ENCODE data around the gene ANKS1B. TPM values are rescaled to one million over a fixed set of nuclear protein-coding genes. Genes with fewer than 3 reads are reported as not detected.

The ANKS1B gene
- total RNA-seq, 1 experiment from 2014 or later, result 9.7 TPM

GRCh38 chr12:98935847-98936246 lies 1048.9 kb downstream of the ANKS1B start:
- ChIA-PET POLR2A (no interaction called here), CTCF (no interaction called here)
- BruUV-seq (replicated peaks), result no TSS peak
- no peak overlapping the region for H3K4me3 ChIP-seq (ENCODE audit: low read depth in 2 of 2, low read length in 2 of 2)
- H3K36me3 ChIP-seq (ENCODE audit: control insufficient read depth, insufficient read depth, low read length), result no peaks in the 10 kb centered on the region
- H3K9me3 ChIP-seq (ENCODE audit: control insufficient read depth, insufficient read depth, low read depth, low read length), result no peaks in the 10 kb centered on the region
- no peaks in the 10 kb centered on the region for H3K4me1 ChIP-seq (ENCODE audit: control insufficient read depth, insufficient read depth, low read length)
- no peaks in the 10 kb centered on the region for H3K27me3 ChIP-seq (ENCODE audit: control insufficient read depth, insufficient read depth, low read length)
- TF ChIP-seq REST (IDR thresholded peaks at IDR 0.05; ENCODE audit: insufficient read depth in 1 of 2, low read depth in 2 of 2, low read length in 1 of 2) (no peak), POLR2AphosphoS5 (IDR thresholded peaks at IDR 0.05; ENCODE audit: low read depth, low read length) (no peak), CTCF (IDR thresholded peaks at IDR 0.05) (no peak), SIN3A (IDR thresholded peaks at IDR 0.05; ENCODE audit: borderline replicate concordance, insufficient read depth, low read depth, low read length) (no peak), TCF7L2 (IDR thresholded peaks at IDR 0.05; ENCODE audit: low read depth, low read length) (no peak)
- ATAC-seq (no peak), DNase-seq (ENCODE audit: low read depth, low spot score) (no peak)
- intact Hi-C loops (cut with micrococcal nuclease; ENCODE audit: unreplicated experiment), result no loop called here
- no peak overlapping the region for H3K27ac ChIP-seq (ENCODE audit: low read length)
- in situ Hi-C loops (cut with HindIII; ENCODE audit: low pct_unique_long_range_greater_than_20kb, low sequenced_read_pairs), result no loop called here

- H3K27me3 ChIP-seq (ENCODE audit: control insufficient read depth, insufficient read depth, low read length), result no peaks in the 10 kb centered on the region
- H3K27ac ChIP-seq (ENCODE audit: low read length), result no peak overlapping the region
- intact Hi-C loops (cut with micrococcal nuclease; ENCODE audit: unreplicated experiment) (no loop called here), in situ Hi-C loops (cut with HindIII; ENCODE audit: low pct_unique_long_range_greater_than_20kb, low sequenced_read_pairs) (no loop called here)
- ATAC-seq (no peak), DNase-seq (ENCODE audit: low read depth, low spot score) (no peak)
- no peaks in the 10 kb centered on the region for H3K9me3 ChIP-seq (ENCODE audit: control insufficient read depth, insufficient read depth, low read depth, low read length)
- no peaks in the 10 kb centered on the region for H3K36me3 ChIP-seq (ENCODE audit: control insufficient read depth, insufficient read depth, low read length)
- BruUV-seq (replicated peaks), result no TSS peak
- TF ChIP-seq SIN3A (IDR thresholded peaks at IDR 0.05; ENCODE audit: borderline replicate concordance, insufficient read depth, low read depth, low read length), result no peak
- TF ChIP-seq POLR2AphosphoS5 (IDR thresholded peaks at IDR 0.05; ENCODE audit: low read depth, low read length), result no peak
- no peak for TF ChIP-seq REST (IDR thresholded peaks at IDR 0.05; ENCODE audit: insufficient read depth in 1 of 2, low read depth in 2 of 2, low read length in 1 of 2)
- TF ChIP-seq CTCF (IDR thresholded peaks at IDR 0.05), result no peak
- no peak for TF ChIP-seq TCF7L2 (IDR thresholded peaks at IDR 0.05; ENCODE audit: low read depth, low read length)
- ChIA-PET POLR2A (no interaction called here), CTCF (no interaction called here)
- no peaks in the 10 kb centered on the region for H3K4me1 ChIP-seq (ENCODE audit: control insufficient read depth, insufficient read depth, low read length)
- no peak overlapping the region for H3K4me3 ChIP-seq (ENCODE audit: low read depth in 2 of 2, low read length in 2 of 2)
Observed at GRCh38 chr12:98922871-98923270, 1061.9 kb downstream of the ANKS1B start.
